Measurements from ENCODE around the gene RBM38. TPM values are rescaled to one million over a fixed set of nuclear protein-coding genes. Genes with fewer than 3 reads are reported as not detected.
A peak's percentile ranks its signal among the peaks of the same experiment; 100 is the strongest.

The RBM38 gene
- total and polyA plus RNA-seq, 9 of the 15 experiments (the other 6 are each of a cell fraction or from before 2014, with no cell fraction given), result 0.28 to 82.4 (median 33.2) TPM

GRCh38 chr20:57432862-57433491 lies 41.8 kb downstream of the RBM38 start:
- peak; percentile 85 for FAIRE-seq
- peak; percentile 75 to 89 (median 83) for DNase-seq (ENCODE audit: extremely low read depth in 1 of 4, low spot score in 3 of 4)
- H3K4me1 ChIP-seq (replicated peaks in 1 of 2; ENCODE audit: control insufficient read depth in 2 of 2, insufficient read depth in 2 of 2, low read length in 2 of 2), result peaks cover 41 to 44% of the 10 kb centered on the region in 2 experiments
- no peaks in the 10 kb centered on the region for H4K20me1 ChIP-seq (replicated peaks; ENCODE audit: control insufficient read depth, insufficient read depth, low read length)
- ChIA-PET POLR2A (interaction anchor here (0.8 to 1.0 kb wide), 2 partner anchors 13 to 14 kb away, joined by 3 to 4 read pairs; no protein-coding TSS in a partner anchor), CTCF (ENCODE audit: low intra/inter-chr PET ratio) (no interaction called here)
- intact Hi-C loops (cut with micrococcal nuclease), result no loop called here
- no peaks in the 10 kb centered on the region for H3K36me3 ChIP-seq (ENCODE audit: control insufficient read depth, insufficient read depth, low read length)
- H3K9ac ChIP-seq (ENCODE audit: insufficient read depth in 1 of 2, low read depth in 2 of 2, low read length in 2 of 2), result peak overlapping the region; percentile 7 to 84; a peak in 3 of 4 replicates
- no peaks in the 10 kb centered on the region for H3K9me1 ChIP-seq (ENCODE audit: control insufficient read depth, insufficient read depth, low read length)
- ATAC-seq, result peak; percentile 89
- H3K27me3 ChIP-seq (ENCODE audit: control insufficient read depth in 2 of 2, insufficient read depth in 2 of 2, low read length in 2 of 2), result no peaks in the 10 kb centered on the region
- no TSS peak for BruUV-seq (replicated peaks)
- H3K27ac ChIP-seq (ENCODE audit: extremely low read depth, low read depth, low read length), result peak overlapping the region; percentile 73
- H3K4me3 ChIP-seq, result no peak overlapping the region
- peak overlapping the region; percentile 30; the same call in 1 of the 2 replicates for H3K4me2 ChIP-seq (ENCODE audit: insufficient read depth, low read length)
- WGBS (ENCODE audit: insufficient coverage, low coverage, missing lambda C conversion rate), result 11% methylated on average over 9 of the region's 13 CpGs
- no peaks in the 10 kb centered on the region for H3K9me3 ChIP-seq (replicated peaks; ENCODE audit: control insufficient read depth, insufficient read depth, low read depth, low read length)
- in situ Hi-C loops (cut with MboI), result no loop called here
- peak overlapping the region; percentile 87 for H2AFZ ChIP-seq (ENCODE audit: low read depth, low read length)
- no peaks in the 10 kb centered on the region for H3K79me2 ChIP-seq (ENCODE audit: control insufficient read depth, insufficient read depth, low read length)
- TF ChIP-seq VEZF1 (CRISPR knock-in tag; IDR thresholded peaks at IDR 0.05), result peak; percentile 57; the same call in 1 of the 2 replicates
- TF ChIP-seq CAMTA2 (CRISPR knock-in tag; conservative IDR thresholded peaks at IDR 0.05), result no peak
- 0 out of 4 replicates have a peak, but pooled peaks of 1 of the 2 experiments have one; percentile 38 for TF ChIP-seq SRF (CRISPR knock-in tag; IDR thresholded peaks at IDR 0.05)
- no peak for TF ChIP-seq KLF13 (tag; IDR thresholded peaks at IDR 0.05; ENCODE audit: borderline replicate concordance, low read depth)
- TF ChIP-seq MGA (IDR thresholded peaks at IDR 0.05), result peak; percentile 97
- TF ChIP-seq ZNF699 (CRISPR knock-in tag; IDR thresholded peaks at IDR 0.05; ENCODE audit: insufficient replicate concordance), result no peak
- TF ChIP-seq HDAC1 (IDR thresholded peaks at IDR 0.05), result peak in 1 of 2 experiments; percentile 4; a peak in 1 of 4 replicates
